ENCODE results near the gene ARSK. TPM values are rescaled to one million over a fixed set of nuclear protein-coding genes. Genes with fewer than 3 reads are reported as not detected.

The ARSK gene
- total and polyA plus RNA-seq, 2 of the 13 experiments (the other 11 are each of a cell fraction or from before 2014, with no cell fraction given): 7.9 TPM

DNA sequence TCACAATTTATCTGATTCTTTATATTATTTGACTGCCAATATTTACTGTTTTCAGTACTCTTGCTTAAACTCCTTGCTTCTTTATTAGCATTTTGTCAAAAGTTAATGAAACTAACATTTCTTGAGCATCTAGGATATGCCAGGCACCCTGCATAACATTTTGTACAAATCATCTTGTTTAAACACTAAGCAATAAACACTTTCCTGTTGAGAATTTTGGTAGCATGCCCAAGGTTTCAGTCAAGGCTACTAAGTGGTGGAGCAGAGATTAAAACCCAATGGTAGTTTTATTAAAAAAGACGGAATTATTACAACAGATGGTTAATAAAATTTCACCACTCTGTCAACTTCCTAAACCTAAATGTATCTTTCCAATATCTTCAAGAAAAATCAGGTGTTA is 43.3 kb upstream of the ARSK start:
- no peak for ATAC-seq
- Histone ChIP-seq H3K4me3 (replicated peaks in 1 of 3; ENCODE audit: insufficient read depth in 1 of 3, low read depth in 2 of 3, low read length in 3 of 3) (no peak overlapping the region), H3K9ac (ENCODE audit: insufficient read depth, low read depth, low read length) (no peak overlapping the region), H3K9me3 (ENCODE audit: low read length) (no peaks in the 10 kb centered on the region), H3K27me3 (ENCODE audit: control insufficient read depth in 1 of 2, insufficient read depth in 2 of 2, low read length in 2 of 2) (no peaks in the 10 kb centered on the region), H3K4me2 (ENCODE audit: low read depth, low read length) (no peak overlapping the region), H3K4me1 (ENCODE audit: insufficient read depth, low read length) (no peaks in the 10 kb centered on the region), H4K20me1 (ENCODE audit: insufficient read depth, low read length) (no peaks in the 10 kb centered on the region), H2AFZ (ENCODE audit: low read length) (no peak overlapping the region), H3K36me3 (replicated peaks in 1 of 2; ENCODE audit: control insufficient read depth in 1 of 2, insufficient read depth in 2 of 2, low read length in 2 of 2) (peaks cover 8 to 55% of the 10 kb centered on the region in 2 experiments), H3K79me2 (ENCODE audit: insufficient read depth, low read length) (no peaks in the 10 kb centered on the region), H3K27ac (ENCODE audit: extremely low read length, insufficient read depth, low read length) (no peak overlapping the region)
- WGBS (ENCODE audit: low lambda C conversion rate): 94% methylated on average over 1 of the region's 1 CpG
- CTCF ChIA-PET (ENCODE audit: low intra/inter-chr PET ratio, low total read pairs): no interaction called here
- no peak for FAIRE-seq
- TF ChIP-seq, protein P1, sequence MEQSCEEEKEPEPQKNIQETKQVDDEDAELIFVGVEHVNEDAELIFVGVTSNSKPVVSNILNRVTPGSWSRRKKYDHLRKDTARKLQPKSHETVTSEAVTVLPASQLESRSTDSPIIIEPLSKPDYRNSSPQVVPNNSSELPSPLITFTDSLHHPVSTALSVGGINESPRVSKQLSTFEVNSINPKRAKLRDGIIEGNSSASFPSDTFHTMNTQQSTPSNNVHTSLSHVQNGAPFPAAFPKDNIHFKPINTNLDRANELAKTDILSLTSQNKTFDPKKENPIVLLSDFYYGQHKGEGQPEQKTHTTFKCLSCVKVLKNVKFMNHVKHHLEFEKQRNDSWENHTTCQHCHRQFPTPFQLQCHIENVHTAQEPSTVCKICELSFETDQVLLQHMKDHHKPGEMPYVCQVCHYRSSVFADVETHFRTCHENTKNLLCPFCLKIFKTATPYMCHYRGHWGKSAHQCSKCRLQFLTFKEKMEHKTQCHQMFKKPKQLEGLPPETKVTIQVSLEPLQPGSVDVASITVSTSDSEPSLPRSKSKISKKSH (CRISPR knock-in tag; IDR thresholded peaks at IDR 0.05; ENCODE audit: borderline replicate concordance): no peak
- TF ChIP-seq CC2D1A (CRISPR knock-in tag; IDR thresholded peaks at IDR 0.05) (no peak), IKZF1 (IDR thresholded peaks at IDR 0.05) (no peak), ZNF570 (CRISPR knock-in tag; IDR thresholded peaks at IDR 0.05; ENCODE audit: borderline replicate concordance) (no peak), U2AF1 (optimal IDR thresholded peaks at IDR 0.05; ENCODE audit: low read depth, low read length) (no peak), CHD2 (IDR thresholded peaks at IDR 0.05; ENCODE audit: low read depth, low read length) (no peak)
- TF ChIP-seq, protein P2, sequence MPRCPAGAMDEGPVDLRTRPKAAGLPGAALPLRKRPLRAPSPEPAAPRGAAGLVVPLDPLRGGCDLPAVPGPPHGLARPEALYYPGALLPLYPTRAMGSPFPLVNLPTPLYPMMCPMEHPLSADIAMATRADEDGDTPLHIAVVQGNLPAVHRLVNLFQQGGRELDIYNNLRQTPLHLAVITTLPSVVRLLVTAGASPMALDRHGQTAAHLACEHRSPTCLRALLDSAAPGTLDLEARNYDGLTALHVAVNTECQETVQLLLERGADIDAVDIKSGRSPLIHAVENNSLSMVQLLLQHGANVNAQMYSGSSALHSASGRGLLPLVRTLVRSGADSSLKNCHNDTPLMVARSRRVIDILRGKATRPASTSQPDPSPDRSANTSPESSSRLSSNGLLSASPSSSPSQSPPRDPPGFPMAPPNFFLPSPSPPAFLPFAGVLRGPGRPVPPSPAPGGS (CRISPR knock-in tag; IDR thresholded peaks at IDR 0.05): no peak
- TF ChIP-seq, protein P3, sequence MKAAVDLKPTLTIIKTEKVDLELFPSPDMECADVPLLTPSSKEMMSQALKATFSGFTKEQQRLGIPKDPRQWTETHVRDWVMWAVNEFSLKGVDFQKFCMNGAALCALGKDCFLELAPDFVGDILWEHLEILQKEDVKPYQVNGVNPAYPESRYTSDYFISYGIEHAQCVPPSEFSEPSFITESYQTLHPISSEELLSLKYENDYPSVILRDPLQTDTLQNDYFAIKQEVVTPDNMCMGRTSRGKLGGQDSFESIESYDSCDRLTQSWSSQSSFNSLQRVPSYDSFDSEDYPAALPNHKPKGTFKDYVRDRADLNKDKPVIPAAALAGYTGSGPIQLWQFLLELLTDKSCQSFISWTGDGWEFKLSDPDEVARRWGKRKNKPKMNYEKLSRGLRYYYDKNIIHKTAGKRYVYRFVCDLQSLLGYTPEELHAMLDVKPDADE (CRISPR knock-in tag; IDR thresholded peaks at IDR 0.05): no peak
- TF ChIP-seq, protein P4, sequence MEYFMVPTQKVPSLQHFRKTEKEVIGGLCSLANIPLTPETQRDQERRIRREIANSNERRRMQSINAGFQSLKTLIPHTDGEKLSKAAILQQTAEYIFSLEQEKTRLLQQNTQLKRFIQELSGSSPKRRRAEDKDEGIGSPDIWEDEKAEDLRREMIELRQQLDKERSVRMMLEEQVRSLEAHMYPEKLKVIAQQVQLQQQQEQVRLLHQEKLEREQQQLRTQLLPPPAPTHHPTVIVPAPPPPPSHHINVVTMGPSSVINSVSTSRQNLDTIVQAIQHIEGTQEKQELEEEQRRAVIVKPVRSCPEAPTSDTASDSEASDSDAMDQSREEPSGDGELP (IDR thresholded peaks at IDR 0.05; ENCODE audit: borderline replicate concordance, low read depth): no peak
- TF ChIP-seq, protein P5, sequence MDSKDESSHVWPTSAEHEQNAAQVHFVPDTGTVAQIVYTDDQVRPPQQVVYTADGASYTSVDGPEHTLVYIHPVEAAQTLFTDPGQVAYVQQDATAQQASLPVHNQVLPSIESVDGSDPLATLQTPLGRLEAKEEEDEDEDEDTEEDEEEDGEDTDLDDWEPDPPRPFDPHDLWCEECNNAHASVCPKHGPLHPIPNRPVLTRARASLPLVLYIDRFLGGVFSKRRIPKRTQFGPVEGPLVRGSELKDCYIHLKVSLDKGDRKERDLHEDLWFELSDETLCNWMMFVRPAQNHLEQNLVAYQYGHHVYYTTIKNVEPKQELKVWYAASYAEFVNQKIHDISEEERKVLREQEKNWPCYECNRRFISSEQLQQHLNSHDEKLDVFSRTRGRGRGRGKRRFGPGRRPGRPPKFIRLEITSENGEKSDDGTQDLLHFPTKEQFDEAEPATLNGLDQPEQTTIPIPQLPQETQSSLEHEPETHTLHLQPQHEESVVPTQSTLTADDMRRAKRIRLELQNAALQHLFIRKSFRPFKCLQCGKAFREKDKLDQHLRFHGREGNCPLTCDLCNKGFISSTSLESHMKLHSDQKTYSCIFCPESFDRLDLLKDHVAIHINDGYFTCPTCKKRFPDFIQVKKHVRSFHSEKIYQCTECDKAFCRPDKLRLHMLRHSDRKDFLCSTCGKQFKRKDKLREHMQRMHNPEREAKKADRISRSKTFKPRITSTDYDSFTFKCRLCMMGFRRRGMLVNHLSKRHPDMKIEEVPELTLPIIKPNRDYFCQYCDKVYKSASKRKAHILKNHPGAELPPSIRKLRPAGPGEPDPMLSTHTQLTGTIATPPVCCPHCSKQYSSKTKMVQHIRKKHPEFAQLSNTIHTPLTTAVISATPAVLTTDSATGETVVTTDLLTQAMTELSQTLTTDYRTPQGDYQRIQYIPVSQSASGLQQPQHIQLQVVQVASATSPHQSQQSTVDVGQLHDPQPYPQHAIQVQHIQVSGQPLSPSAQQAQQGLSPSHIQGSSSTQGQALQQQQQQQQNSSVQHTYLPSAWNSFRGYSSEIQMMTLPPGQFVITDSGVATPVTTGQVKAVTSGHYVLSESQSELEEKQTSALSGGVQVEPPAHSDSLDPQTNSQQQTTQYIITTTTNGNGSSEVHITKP (CRISPR knock-in tag; IDR thresholded peaks at IDR 0.05; ENCODE audit: low read depth): no peak
- POLR2A ChIA-PET: no interaction called here
- no TSS peak for BruUV-seq (replicated peaks)
- intact Hi-C loops (cut with micrococcal nuclease; ENCODE audit: unreplicated experiment): no loop called here
- in situ Hi-C loops (cut with HindIII; ENCODE audit: extremely low pct_ligation_motif_present, low pct_unique_long_range_greater_than_20kb): no loop called here
- DNase-seq (ENCODE audit: low spot score): no peak

Data from HepG2 (cell line).